Right atrium auricular region (tissue), 2 donors: ENCODE results near the gene COL23A1. TPM values are rescaled to one million over a fixed set of nuclear protein-coding genes. Genes with fewer than 3 reads are reported as not detected.

ENCODE experiments used
- DNase-seq: peaks from one replicate; pipeline ENCODE4 v3.0.0-alpha.2; 2019; ENCODE audit warnings: low spot score
- H3K27ac ChIP-seq, 2 donors: fragments of 200-600 bp; sonication (generic); 1 replicate in 1 of 2; 2 replicates in 1 of 2; pipeline ENCODE4 v1.5.1; 2016 to 2019
- H3K27me3 ChIP-seq, 2 donors: fragments of 200-600 bp; sonication (generic); one replicate each; pipeline versions ENCODE4 v1.5.1 to v1.6.0; 2017 to 2019
- H3K36me3 ChIP-seq: fragments of 200-600 bp; sonication (generic); one replicate; pipeline ENCODE4 v1.5.1; 2016
- H3K4me1 ChIP-seq, 2 donors: fragments of 200-600 bp; sonication (generic); one replicate each; pipeline versions ENCODE4 v1.5.1 to v1.6.0; 2017 to 2019
- H3K4me3 ChIP-seq, 2 donors: fragments of 200-600 bp; sonication (generic); 1 replicate in 1 of 2; 2 replicates in 1 of 2; pipeline ENCODE4 v1.5.1; 2017 to 2019; ENCODE audit warnings: mild to moderate bottlenecking in 1 of 2, moderate library complexity in 1 of 2
- H3K9me3 ChIP-seq, 2 donors: fragments of 200-600 bp; sonication (generic); one replicate each; pipeline ENCODE4 v1.5.1; 2019
- CTCF ChIP-seq, 2 donors: fragments of 200-600 bp; sonication (generic); IDR thresholded peaks; one replicate each; pipeline ENCODE4 v1.5.1; 2019; ENCODE audit warnings: antibody characterized with exemption in 2 of 2
- total RNA-seq, 2 donors: library from RNA; depleted of rRNA; stranded (reverse); fragments of >200 nt; gene quantifications; one replicate each; pipeline ENCODE4 v1.1.0, GENCODE V29; 2016

Gene COL23A1
- total RNA-seq, 2 donors from 2014 or later: 5.7 to 6.8 TPM

GRCh38 chr5:178213003-178213461, 377.2 kb downstream of the COL23A1 start:
- no peaks in the 10 kb centered on the region for H3K27me3 ChIP-seq
- peaks cover 90% of the 10 kb centered on the region for H3K36me3 ChIP-seq
- DNase-seq: no peak
- H3K4me1 ChIP-seq: no peaks in the 10 kb centered on the region
- no peaks in the 10 kb centered on the region for H3K9me3 ChIP-seq
- TF ChIP-seq CTCF (IDR thresholded peaks at IDR 0.05): no peak
- no peak overlapping the region for H3K4me3 ChIP-seq
- H3K27ac ChIP-seq: no peak overlapping the region

DNA sequence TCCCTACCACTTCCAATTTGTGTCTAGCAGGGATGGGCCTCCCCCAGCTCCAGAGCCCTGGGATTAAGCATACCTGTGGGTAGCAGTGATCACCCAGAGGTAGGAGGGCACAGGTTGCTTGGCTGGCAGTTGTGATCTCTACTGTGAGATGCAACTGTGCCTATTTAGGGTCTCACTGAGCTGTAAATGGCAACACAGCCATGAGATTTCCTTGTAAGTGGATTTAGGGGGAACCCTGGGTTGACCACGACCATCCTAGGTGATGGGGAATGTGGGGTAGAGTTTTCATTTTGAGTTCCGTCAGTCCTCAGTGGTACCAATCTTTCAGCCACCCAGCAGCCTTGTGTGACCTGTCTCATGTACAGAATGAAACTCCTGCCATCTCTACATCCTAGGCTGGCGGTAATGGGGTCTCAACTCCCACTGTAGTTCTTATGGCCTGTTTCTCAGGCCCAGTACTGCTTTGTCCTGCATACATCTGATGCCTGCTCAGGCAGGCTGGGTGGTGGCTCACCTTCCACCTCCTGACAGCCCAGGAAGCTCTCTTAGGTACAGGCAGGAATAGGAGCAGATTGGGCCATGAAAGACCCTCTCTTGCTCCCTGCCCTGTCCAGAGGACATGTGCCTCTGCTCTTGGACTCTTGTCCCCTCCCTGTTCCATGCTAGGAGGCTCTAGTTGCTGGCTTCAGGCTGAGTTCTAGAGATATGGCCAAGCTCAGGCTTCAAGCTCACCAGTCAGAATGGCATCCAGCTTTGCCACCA, 377.8 kb downstream of the COL23A1 start:
- Histone ChIP-seq H3K4me3 (no peak overlapping the region), H3K4me1 (no peaks in the 10 kb centered on the region), H3K27me3 (no peaks in the 10 kb centered on the region), H3K27ac (no peak overlapping the region), H3K36me3 (peaks cover 96% of the 10 kb centered on the region), H3K9me3 (no peaks in the 10 kb centered on the region)
- no peak for DNase-seq
- TF ChIP-seq CTCF (IDR thresholded peaks at IDR 0.05): no peak

DNA sequence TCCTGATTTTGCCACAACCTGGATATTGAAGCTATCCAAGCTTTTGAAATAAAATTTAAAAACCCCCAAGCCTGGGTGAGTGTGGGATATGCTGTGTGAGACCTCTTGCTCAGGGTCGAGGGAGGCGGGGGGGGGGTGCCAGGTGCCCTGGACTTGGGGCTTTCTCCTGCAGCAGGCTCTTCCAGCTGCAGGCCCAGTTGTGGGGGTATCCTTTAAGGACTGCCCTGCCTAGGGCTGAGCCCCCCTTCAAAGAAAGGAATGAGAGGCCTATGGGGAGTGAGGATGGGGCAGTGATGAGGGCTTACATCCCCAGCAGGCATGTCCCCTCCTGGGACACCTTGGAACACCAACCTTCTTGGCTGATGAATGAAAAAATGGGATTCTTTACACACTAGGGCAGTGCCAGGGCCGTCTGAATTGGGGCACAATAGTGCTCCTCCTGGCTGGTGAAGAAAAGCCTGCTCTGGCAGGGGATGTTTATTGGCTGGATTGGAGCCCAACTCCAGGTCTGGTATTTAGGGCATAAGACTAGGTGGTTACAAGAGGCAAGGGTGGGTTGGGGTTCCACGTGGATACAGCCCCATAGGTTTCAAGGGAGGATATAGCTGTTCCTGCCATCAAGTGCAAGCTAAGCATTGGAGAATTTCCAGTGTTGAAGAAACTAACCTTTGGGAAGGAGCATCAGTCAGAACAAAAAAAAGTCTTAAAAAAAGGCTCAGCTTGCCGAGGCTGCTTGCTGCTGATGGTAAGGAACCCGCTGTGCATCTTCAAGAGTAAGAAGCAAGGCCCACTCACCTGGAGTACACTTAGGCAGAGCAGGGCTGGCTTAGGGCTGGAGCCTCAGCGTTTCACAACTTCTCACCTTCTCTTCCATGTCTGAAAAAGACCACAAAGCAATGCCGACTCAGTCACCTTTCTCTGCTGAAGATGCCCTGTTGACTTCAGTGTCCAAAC, 378.8 kb downstream of the COL23A1 start:
- Histone ChIP-seq H3K27ac (no peak overlapping the region), H3K9me3 (no peaks in the 10 kb centered on the region), H3K4me1 (peaks cover 0 to 10% of the 10 kb centered on the region in 2 donors), H3K4me3 (no peak overlapping the region), H3K36me3 (peaks cover 100% of the 10 kb centered on the region), H3K27me3 (no peaks in the 10 kb centered on the region)
- no peak for TF ChIP-seq CTCF (IDR thresholded peaks at IDR 0.05)
- no peak for DNase-seq

- DNase-seq: no peak
- Histone ChIP-seq H3K9me3 (no peaks in the 10 kb centered on the region), H3K27me3 (no peaks in the 10 kb centered on the region), H3K4me3 (no peak overlapping the region), H3K27ac (no peak overlapping the region), H3K36me3 (peaks cover 99% of the 10 kb centered on the region), H3K4me1 (peaks cover 0 to 17% of the 10 kb centered on the region in 2 donors)
- TF ChIP-seq CTCF (IDR thresholded peaks at IDR 0.05): no peak
Measured at GRCh38 chr5:178210686-178211085, 379.5 kb downstream of the COL23A1 start.

GRCh38 chr5:178210073-178210535, 380.1 kb downstream of the COL23A1 start:
- peaks cover 0 to 21% of the 10 kb centered on the region in 2 donors for H3K4me1 ChIP-seq
- DNase-seq: no peak
- H3K9me3 ChIP-seq: no peaks in the 10 kb centered on the region
- no peak for TF ChIP-seq CTCF (IDR thresholded peaks at IDR 0.05)
- no peak overlapping the region for H3K27ac ChIP-seq
- H3K36me3 ChIP-seq: peaks cover 93% of the 10 kb centered on the region
- H3K27me3 ChIP-seq: no peaks in the 10 kb centered on the region
- no peak overlapping the region for H3K4me3 ChIP-seq
